ENCODE measurements around the gene CARD14.

DNA sequence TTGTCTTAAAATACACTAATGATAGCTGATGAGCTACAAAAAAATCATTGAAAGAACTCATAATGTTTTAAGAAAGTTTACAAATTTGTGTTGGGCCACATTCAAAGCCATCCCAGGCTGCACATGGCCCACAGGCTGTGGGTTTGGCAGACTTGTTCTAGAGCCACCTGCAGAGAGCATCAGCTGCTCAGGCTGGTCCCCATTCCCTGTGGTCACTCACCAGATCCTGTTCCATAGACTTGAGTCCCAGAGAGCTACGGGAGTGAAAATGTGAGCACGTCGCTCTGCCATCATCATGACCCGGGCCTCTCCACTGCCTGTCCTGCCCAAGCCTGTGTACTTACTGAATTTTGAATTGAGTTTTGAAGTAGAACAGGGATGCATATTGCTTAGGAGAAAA lies 57.3 kb downstream of the CARD14 start:
- TF ChIP-seq, protein P1, sequence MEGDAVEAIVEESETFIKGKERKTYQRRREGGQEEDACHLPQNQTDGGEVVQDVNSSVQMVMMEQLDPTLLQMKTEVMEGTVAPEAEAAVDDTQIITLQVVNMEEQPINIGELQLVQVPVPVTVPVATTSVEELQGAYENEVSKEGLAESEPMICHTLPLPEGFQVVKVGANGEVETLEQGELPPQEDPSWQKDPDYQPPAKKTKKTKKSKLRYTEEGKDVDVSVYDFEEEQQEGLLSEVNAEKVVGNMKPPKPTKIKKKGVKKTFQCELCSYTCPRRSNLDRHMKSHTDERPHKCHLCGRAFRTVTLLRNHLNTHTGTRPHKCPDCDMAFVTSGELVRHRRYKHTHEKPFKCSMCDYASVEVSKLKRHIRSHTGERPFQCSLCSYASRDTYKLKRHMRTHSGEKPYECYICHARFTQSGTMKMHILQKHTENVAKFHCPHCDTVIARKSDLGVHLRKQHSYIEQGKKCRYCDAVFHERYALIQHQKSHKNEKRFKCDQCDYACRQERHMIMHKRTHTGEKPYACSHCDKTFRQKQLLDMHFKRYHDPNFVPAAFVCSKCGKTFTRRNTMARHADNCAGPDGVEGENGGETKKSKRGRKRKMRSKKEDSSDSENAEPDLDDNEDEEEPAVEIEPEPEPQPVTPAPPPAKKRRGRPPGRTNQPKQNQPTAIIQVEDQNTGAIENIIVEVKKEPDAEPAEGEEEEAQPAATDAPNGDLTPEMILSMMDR (conservative IDR thresholded peaks at IDR 0.05; ENCODE audit: low read depth, low read length), result no peak
- TF ChIP-seq EZH2 (IDR thresholded peaks at IDR 0.05; ENCODE audit: low read length, unreplicated experiment), result no peak

Measured in PC-3 (cell line).